ENCODE data around the gene PRKAB1.
A peak's percentile ranks its signal among the peaks of the same experiment; 100 is the strongest.

The PRKAB1 gene

DNA sequence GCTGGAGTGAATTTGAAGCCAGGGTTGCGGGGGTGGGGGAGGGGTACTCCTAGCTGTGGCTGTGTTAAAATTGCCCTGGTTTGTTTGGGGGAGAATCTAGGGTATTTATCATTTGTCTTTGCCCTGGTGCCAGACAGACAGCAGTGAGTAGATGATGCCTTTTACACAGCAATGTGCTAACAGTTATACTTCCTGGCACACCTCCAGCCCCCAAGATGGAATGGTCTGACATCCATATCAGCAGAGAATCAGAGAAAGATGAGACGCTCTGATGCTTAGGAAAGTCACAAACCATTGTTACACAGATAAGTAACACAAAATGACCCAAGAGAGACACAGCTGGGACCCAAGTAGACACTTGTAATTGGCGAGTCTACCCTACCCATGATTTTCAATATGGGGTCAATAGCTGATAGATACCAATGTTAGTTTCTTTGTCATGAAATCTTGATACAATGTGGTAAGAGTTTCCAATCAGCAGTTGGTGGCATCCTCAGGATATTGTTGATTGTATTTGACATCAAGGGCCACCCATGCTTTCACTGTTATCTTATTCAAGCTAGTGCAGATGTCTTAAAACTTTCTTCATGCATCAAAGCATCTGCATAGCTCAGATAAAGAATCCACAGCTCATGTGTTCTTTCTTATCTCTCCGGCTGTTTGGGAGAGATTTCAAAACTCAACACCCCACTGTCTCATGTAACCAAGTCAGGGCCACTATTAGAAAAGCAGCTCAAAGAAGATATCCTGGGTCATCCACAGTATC is 2.6 kb upstream of the PRKAB1 start:
- Histone ChIP-seq H3K4me2 (ENCODE audit: low read length) (no peak overlapping the region), H3K9me3 (replicated peaks; ENCODE audit: low read length) (no peaks in the 10 kb centered on the region), H3K27me3 (ENCODE audit: control insufficient read depth, insufficient read depth, low read length) (no peaks in the 10 kb centered on the region), H3K9ac (ENCODE audit: low read depth, low read length) (no peak overlapping the region), H3K4me1 (ENCODE audit: control insufficient read depth, insufficient read depth, low read length) (peaks cover 20% of the 10 kb centered on the region), H3K4me3 (ENCODE audit: low read length) (no peak overlapping the region), H3K36me3 (ENCODE audit: insufficient read depth, low read length) (peaks cover 3% of the 10 kb centered on the region)

DNA sequence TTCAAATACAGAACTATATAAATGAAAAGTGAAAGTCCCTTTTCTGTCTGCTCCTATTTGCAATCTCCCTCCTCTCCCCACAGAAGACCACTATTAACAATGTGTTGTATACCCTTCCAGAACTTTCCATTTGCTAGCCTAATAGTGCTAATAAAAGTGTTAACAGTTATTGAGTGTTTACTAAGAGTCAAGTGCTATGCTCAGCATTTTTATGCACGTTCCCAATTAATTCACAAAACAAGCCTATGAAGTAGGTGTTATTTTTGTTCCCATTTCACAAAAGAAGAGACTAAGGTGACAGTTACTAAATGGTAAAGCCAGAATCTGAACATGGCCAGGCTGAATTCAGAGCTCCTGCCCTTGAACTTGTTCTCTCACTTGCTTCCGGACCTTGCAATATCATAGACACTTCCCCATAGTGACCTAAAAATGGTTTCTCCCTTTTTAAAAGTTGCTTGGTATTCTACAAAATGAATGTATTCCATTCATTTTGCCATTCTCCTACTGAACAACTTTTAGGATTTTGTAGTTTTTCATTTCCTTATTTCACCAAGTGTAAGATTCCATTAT is 1.6 kb upstream of the PRKAB1 start:
- no peaks in the 10 kb centered on the region for H3K9me3 ChIP-seq (replicated peaks; ENCODE audit: low read length)
- H3K9ac ChIP-seq (ENCODE audit: low read depth, low read length): no peak overlapping the region
- peaks cover 20% of the 10 kb centered on the region for H3K4me1 ChIP-seq (ENCODE audit: control insufficient read depth, insufficient read depth, low read length)
- peaks cover 8% of the 10 kb centered on the region for H3K36me3 ChIP-seq (ENCODE audit: insufficient read depth, low read length)
- H3K4me2 ChIP-seq (ENCODE audit: low read length): no peak overlapping the region
- H3K27me3 ChIP-seq (ENCODE audit: control insufficient read depth, insufficient read depth, low read length): no peaks in the 10 kb centered on the region
- no peak overlapping the region for H3K4me3 ChIP-seq (ENCODE audit: low read length)

DNA sequence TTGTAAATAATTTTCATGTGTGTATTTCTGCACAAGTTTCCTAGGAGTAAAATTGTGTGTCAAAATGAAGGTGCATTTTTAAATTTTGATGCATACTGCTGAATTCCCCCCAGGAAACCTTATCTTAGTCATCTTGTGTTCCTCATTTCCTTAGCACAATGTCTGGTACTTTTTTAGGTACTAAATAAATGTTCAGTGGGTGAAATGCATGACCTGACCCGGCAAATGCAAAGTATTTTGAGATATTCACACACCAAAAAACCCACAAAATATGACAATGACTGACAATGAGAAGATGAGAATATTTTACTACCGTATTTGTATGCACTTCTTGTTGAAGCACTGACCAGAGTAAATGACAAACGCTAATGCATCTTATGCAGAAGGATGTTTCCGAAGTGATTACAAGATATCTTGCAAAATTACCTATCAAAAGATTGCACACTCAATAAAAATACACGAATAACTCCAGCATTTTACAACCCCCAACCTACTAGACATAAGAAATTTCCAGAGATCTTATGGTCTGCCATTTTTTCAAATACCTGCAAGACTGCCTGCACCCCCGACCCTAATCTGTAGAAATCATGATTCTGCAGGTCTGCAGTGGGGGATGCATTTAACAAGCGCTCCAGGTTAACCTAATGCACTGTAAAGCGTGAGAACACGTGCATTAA is 895 bp upstream of the PRKAB1 start:
- H3K9me3 ChIP-seq (replicated peaks; ENCODE audit: low read length): no peaks in the 10 kb centered on the region
- peak overlapping the region; percentile 29 for H3K9ac ChIP-seq (ENCODE audit: low read depth, low read length)
- H3K36me3 ChIP-seq (ENCODE audit: insufficient read depth, low read length): peaks cover 12% of the 10 kb centered on the region
- H3K27me3 ChIP-seq (ENCODE audit: control insufficient read depth, insufficient read depth, low read length): no peaks in the 10 kb centered on the region
- H3K4me1 ChIP-seq (ENCODE audit: control insufficient read depth, insufficient read depth, low read length): peaks cover 20% of the 10 kb centered on the region
- peak overlapping the region; percentile 81 for H3K4me2 ChIP-seq (ENCODE audit: low read length)
- peak overlapping the region; percentile 64 for H3K4me3 ChIP-seq (ENCODE audit: low read length)

DNA sequence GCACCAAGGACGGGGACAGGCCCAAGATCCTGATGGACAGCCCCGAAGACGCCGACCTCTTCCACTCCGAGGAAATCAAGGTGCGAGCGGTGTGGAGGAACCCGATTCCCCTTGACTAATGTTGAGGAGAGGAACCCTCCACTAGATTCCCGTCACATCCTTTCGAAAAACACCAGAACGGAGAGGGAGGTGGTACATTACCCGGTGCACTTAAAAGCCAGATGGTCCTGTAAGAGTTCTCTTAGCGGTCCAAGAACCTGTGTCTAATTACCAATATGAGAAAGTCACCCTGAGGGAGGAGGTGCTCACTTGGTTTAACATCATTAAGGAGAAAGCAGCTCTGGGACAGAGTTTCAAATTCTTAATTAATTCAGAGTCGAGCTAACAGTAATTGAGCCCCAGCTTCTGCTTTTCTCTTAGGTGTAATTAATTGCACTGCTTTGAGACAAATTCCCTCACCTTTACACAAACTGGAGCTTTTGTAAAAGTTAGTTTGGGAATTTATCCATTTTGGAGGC is 450 bp downstream of the PRKAB1 start:
- Histone ChIP-seq H3K36me3 (ENCODE audit: insufficient read depth, low read length) (peaks cover 23% of the 10 kb centered on the region), H3K27me3 (ENCODE audit: control insufficient read depth, insufficient read depth, low read length) (no peaks in the 10 kb centered on the region), H3K9me3 (replicated peaks; ENCODE audit: low read length) (no peaks in the 10 kb centered on the region), H3K9ac (ENCODE audit: low read depth, low read length) (peak overlapping the region; percentile 94), H3K4me1 (ENCODE audit: control insufficient read depth, insufficient read depth, low read length) (peaks cover 20% of the 10 kb centered on the region), H3K4me3 (ENCODE audit: low read length) (peak overlapping the region; percentile 92), H3K4me2 (ENCODE audit: low read length) (peak overlapping the region; percentile 81)

DNA sequence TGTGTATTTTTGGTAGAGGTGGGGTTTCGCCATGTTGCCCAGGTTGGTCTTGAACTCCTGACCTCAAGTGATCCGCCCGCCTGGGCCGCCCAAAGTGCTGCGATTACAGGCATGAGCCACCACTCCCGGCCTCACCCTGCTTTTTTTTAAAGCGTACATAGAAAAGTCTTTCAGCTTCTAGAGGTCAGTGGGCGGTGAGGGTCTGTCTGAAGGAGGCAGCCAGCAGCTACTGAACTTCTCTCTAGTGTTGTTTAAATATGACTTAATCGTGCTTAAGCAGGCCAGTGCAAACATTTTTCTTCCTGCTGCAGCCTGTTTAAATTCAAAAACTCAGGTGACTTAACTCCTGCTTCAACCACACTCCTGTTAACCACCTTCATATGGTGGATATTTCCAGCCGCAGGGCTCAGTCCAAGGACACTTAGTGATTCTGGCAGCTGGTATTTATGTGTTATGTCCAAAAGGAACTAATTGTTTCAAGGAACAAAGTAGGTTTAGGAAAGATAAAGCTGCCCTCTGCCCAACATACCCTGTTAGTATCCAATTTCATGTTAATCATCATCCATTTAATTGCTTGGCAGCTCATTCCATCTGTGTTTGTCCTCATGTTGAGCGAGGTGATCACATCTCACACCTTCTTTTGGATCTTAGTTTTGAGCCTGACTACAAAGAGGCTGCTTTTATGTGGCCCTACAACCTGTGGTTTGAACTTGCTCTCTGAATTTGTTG is 2.0 kb downstream of the PRKAB1 start:
- no peaks in the 10 kb centered on the region for H3K27me3 ChIP-seq (ENCODE audit: control insufficient read depth, insufficient read depth, low read length)
- H3K36me3 ChIP-seq (ENCODE audit: insufficient read depth, low read length): peaks cover 38% of the 10 kb centered on the region
- H3K9ac ChIP-seq (ENCODE audit: low read depth, low read length): no peak overlapping the region
- peak overlapping the region; percentile 54 for H3K4me2 ChIP-seq (ENCODE audit: low read length)
- no peaks in the 10 kb centered on the region for H3K9me3 ChIP-seq (replicated peaks; ENCODE audit: low read length)
- H3K4me1 ChIP-seq (ENCODE audit: control insufficient read depth, insufficient read depth, low read length): peaks cover 20% of the 10 kb centered on the region
- H3K4me3 ChIP-seq (ENCODE audit: low read length): no peak overlapping the region

DNA sequence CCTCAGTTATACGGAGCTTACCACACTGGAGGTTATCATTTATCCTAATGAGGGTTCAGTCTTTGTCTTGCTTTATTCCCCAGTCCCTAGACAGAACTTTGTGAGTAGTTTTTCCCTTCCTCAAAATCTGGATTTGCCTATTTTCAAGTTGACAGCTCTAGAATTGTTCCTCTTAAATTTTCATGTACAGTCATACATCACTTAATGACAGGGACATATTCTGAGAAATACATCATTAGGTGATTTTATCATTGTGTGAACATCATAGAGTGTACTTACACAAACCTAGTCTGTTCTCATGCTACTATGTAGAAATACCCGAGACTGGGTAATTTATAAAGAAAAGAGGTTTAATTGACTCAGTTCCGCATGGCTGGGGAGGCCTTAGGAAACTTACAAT is 3.1 kb downstream of the PRKAB1 start:
- H3K27me3 ChIP-seq (ENCODE audit: control insufficient read depth, insufficient read depth, low read length): no peaks in the 10 kb centered on the region
- no peaks in the 10 kb centered on the region for H3K9me3 ChIP-seq (replicated peaks; ENCODE audit: low read length)
- peaks cover 48% of the 10 kb centered on the region for H3K36me3 ChIP-seq (ENCODE audit: insufficient read depth, low read length)
- H3K4me3 ChIP-seq (ENCODE audit: low read length): no peak overlapping the region
- H3K9ac ChIP-seq (ENCODE audit: low read depth, low read length): no peak overlapping the region
- H3K4me2 ChIP-seq (ENCODE audit: low read length): no peak overlapping the region
- H3K4me1 ChIP-seq (ENCODE audit: control insufficient read depth, insufficient read depth, low read length): peaks cover 20% of the 10 kb centered on the region

DNA sequence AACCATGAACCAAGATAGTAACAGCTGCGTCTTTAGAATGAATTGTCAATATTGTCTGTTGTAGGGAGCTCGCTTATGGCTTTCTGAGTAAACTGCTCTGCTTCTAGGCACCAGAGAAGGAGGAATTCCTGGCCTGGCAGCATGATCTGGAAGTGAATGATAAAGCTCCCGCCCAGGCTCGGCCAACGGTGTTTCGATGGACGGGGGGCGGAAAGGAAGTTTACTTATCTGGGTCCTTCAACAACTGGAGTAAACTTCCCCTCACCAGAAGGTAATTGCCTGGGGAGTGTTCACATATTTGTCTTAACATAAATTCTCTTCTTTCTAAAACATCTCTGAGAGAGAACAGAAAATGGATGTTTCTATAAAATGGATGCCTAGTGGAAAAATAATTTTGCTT is 4.3 kb downstream of the PRKAB1 start:
- Histone ChIP-seq H3K4me3 (ENCODE audit: low read length) (no peak overlapping the region), H3K9me3 (replicated peaks; ENCODE audit: low read length) (no peaks in the 10 kb centered on the region), H3K36me3 (ENCODE audit: insufficient read depth, low read length) (peaks cover 59% of the 10 kb centered on the region), H3K4me2 (ENCODE audit: low read length) (no peak overlapping the region), H3K27me3 (ENCODE audit: control insufficient read depth, insufficient read depth, low read length) (no peaks in the 10 kb centered on the region), H3K4me1 (ENCODE audit: control insufficient read depth, insufficient read depth, low read length) (peaks cover 15% of the 10 kb centered on the region), H3K9ac (ENCODE audit: low read depth, low read length) (no peak overlapping the region)

DNA sequence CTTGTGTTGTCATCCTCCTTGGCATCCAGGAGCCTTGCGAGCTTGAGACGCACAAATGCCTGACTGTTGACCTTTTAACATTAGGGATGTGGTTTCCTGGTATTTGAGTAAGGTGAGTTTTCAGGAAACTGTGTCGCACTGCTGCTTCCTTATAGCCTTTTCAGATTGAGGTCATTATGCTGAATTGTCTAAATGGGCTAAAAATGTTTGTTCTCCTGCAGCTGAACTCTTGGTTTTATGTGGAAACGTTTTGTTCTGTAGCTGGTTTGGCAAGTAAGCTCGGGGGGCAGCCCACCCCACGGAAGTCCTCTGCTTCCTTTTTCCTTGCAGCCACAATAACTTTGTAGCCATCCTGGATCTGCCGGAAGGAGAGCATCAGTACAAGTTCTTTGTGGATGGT is 5.7 kb downstream of the PRKAB1 start:
- Histone ChIP-seq H3K4me3 (ENCODE audit: low read length) (no peak overlapping the region), H3K36me3 (ENCODE audit: insufficient read depth, low read length) (peaks cover 71% of the 10 kb centered on the region), H3K27me3 (ENCODE audit: control insufficient read depth, insufficient read depth, low read length) (no peaks in the 10 kb centered on the region), H3K4me1 (ENCODE audit: control insufficient read depth, insufficient read depth, low read length) (peaks cover 11% of the 10 kb centered on the region), H3K9me3 (replicated peaks; ENCODE audit: low read length) (no peaks in the 10 kb centered on the region), H3K9ac (ENCODE audit: low read depth, low read length) (no peak overlapping the region), H3K4me2 (ENCODE audit: low read length) (no peak overlapping the region)

DNA sequence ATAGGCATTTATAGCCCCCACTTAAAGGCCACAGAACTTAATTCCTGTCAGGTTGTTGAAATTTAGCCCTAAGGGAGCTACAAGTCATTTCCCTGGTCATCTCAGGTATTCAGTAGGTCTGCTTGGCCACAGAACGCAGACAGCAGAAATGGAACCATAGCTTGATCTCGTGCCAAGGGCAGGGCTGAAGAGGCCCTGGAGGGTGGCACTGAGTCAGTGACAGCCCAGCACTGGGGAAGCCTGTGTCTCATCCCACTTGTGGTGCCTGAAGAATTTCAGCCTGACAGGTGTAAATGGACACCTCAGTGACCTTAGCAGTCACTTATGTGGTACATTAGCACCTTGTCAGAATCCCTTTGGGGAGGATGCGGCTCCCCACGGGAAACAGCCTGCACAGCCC is 6.6 kb downstream of the PRKAB1 start:
- H3K4me3 ChIP-seq (ENCODE audit: low read length): no peak overlapping the region
- no peak overlapping the region for H3K4me2 ChIP-seq (ENCODE audit: low read length)
- H3K9me3 ChIP-seq (replicated peaks; ENCODE audit: low read length): no peaks in the 10 kb centered on the region
- H3K36me3 ChIP-seq (ENCODE audit: insufficient read depth, low read length): peaks cover 80% of the 10 kb centered on the region
- H3K27me3 ChIP-seq (ENCODE audit: control insufficient read depth, insufficient read depth, low read length): no peaks in the 10 kb centered on the region
- peaks cover 8% of the 10 kb centered on the region for H3K4me1 ChIP-seq (ENCODE audit: control insufficient read depth, insufficient read depth, low read length)
- no peak overlapping the region for H3K9ac ChIP-seq (ENCODE audit: low read depth, low read length)

DNA sequence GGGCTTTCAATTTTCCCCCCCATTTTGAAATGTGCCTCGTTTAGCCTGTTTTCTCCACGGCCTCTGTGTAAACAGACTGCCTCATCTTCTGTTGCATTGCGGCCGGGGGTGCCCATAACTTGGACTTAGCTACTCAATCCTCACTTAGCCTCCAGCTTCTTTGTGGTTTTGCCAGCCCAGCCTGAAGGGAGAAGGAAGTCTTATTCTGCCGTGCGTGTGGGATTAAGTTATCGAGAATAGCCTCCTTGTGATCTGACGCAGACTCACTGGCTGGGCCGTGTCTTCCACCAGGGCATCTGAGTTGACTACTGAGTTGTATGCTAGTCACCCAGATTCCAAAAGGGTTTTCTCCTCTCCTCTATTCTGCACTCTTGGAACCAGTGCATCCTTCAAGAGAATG is 8.1 kb downstream of the PRKAB1 start:
- Histone ChIP-seq H3K4me3 (ENCODE audit: low read length) (no peak overlapping the region), H3K4me1 (ENCODE audit: control insufficient read depth, insufficient read depth, low read length) (no peaks in the 10 kb centered on the region), H3K27me3 (ENCODE audit: control insufficient read depth, insufficient read depth, low read length) (no peaks in the 10 kb centered on the region), H3K36me3 (ENCODE audit: insufficient read depth, low read length) (peaks cover 87% of the 10 kb centered on the region), H3K9me3 (replicated peaks; ENCODE audit: low read length) (no peaks in the 10 kb centered on the region), H3K9ac (ENCODE audit: low read depth, low read length) (no peak overlapping the region), H3K4me2 (ENCODE audit: low read length) (no peak overlapping the region)

DNA sequence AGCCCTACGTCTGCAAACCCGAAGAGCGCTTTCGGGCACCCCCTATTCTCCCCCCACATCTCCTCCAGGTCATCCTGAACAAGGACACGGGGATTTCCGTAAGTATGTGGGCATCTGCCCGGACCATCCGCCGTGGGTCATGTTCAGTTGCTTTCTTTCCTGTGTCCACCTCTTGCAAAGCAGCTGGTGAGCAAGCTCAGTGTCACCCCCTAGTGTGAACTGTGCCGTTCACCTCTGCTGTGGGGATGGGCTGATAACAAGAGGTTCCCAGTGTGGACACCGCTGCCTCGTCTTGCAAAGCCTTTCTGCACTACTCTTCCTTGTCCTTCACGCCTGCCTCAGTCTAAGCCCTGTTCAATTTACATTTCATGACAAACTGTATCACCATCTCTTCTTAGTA is 8.6 kb downstream of the PRKAB1 start:
- peaks cover 92% of the 10 kb centered on the region for H3K36me3 ChIP-seq (ENCODE audit: insufficient read depth, low read length)
- H3K9ac ChIP-seq (ENCODE audit: low read depth, low read length): no peak overlapping the region
- no peak overlapping the region for H3K4me3 ChIP-seq (ENCODE audit: low read length)
- no peaks in the 10 kb centered on the region for H3K4me1 ChIP-seq (ENCODE audit: control insufficient read depth, insufficient read depth, low read length)
- no peaks in the 10 kb centered on the region for H3K27me3 ChIP-seq (ENCODE audit: control insufficient read depth, insufficient read depth, low read length)
- H3K4me2 ChIP-seq (ENCODE audit: low read length): no peak overlapping the region
- H3K9me3 ChIP-seq (replicated peaks; ENCODE audit: low read length): no peaks in the 10 kb centered on the region

All from skeletal muscle satellite cell (primary cell).